Gastrocnemius medialis (tissue), 4 donors: ENCODE measurements around the gene CDK9.

ENCODE experiments used
- CTCF ChIP-seq, 5 experiments: fragments of 450-650 bp in 3 of 5; fragments of 200-600 bp in 2 of 5; sonication (generic) in 2 of 5; IDR thresholded peaks in 4 of 5; conservative IDR thresholded peaks in 1 of 5; 1 replicate in 4 of 5; 2 replicates in 1 of 5; pipeline ENCODE4 v1.5.1; 2016 to 2019; ENCODE audit warnings: antibody characterized with exemption in 5 of 5, mild to moderate bottlenecking in 3 of 5, moderate library complexity in 3 of 5
- POLR2A ChIP-seq, 2 donors: fragments of 450-650 bp; IDR thresholded peaks; one replicate each; pipeline ENCODE4 v1.6.1; 2017; ENCODE audit warnings: antibody characterized with exemption in 2 of 2, mild to moderate bottlenecking in 2 of 2, moderate library complexity in 2 of 2

GRCh38 chr9:127758843-127759242 is 27.0 kb upstream of the CDK9 start:
- TF ChIP-seq POLR2A (IDR thresholded peaks at IDR 0.05) (no peak), CTCF (IDR thresholded peaks at IDR 0.05 in 4 of 5, conservative IDR thresholded peaks at IDR 0.05 in 1 of 5) (no peak)
